ENCODE results near the gene COPZ1. TPM values are rescaled to one million over a fixed set of nuclear protein-coding genes. Genes with fewer than 3 reads are reported as not detected.

COPZ1 gene
- total RNA-seq, 4 donors from 2014 or later = 60.8 to 92.3 (median 79.5) TPM

DNA sequence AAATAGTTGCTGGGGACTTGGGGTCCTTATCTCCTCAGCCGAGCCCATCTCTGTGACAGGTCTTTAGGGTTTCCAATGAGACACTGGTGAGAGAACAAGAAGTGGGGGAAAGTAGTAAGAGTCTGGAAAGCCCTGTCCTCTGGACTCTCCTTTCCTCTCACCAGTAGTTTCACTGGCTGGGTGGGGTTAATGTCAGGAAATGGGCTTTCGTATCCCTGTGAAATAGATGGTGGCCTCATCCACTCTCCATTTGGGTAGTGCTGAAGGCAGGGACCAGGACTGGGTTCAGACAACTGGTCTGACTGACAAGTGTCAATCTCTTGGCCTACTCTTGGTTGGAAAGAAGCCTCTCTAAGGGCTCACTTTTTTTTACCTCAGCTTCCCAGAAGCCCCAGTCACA lies 52.1 kb downstream of the COPZ1 start:
- TF ChIP-seq, protein P1, sequence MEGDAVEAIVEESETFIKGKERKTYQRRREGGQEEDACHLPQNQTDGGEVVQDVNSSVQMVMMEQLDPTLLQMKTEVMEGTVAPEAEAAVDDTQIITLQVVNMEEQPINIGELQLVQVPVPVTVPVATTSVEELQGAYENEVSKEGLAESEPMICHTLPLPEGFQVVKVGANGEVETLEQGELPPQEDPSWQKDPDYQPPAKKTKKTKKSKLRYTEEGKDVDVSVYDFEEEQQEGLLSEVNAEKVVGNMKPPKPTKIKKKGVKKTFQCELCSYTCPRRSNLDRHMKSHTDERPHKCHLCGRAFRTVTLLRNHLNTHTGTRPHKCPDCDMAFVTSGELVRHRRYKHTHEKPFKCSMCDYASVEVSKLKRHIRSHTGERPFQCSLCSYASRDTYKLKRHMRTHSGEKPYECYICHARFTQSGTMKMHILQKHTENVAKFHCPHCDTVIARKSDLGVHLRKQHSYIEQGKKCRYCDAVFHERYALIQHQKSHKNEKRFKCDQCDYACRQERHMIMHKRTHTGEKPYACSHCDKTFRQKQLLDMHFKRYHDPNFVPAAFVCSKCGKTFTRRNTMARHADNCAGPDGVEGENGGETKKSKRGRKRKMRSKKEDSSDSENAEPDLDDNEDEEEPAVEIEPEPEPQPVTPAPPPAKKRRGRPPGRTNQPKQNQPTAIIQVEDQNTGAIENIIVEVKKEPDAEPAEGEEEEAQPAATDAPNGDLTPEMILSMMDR (IDR thresholded peaks at IDR 0.05; ENCODE audit: low read depth) = no peak

DNA sequence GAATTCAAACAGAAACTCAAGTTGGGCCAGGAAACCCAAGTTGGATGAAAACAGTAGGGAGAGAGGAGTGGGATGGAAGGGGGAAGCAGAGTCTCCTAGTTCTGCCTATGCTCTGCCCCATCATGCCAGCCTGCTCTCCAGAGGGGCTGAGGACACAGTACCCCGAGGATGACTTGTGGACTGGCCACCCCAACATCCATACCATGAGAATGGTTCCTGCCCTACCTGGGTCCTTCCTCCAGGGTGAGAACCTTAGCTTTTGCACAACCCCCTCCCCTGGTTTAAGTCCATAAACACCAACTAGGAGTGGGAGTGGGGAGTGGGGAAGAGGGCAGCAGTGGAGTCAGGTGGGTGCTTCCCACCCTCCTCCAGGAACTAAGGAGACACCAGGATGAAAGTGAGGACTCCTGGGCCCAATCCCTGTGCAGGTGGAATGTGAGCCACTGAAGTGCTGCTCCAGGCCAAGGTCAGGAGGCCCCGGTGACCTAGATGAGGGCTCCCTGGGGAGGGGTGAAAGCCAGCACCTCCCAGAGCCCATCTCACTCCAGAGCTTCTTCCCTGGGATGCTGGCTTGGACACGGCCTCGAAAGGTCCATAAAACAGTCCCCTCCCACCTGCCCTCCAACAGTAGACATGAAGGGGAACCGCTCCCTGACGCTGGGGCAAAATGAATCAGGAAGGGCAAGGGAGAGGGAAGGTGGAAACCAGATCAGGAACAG lies 53.0 kb downstream of the COPZ1 start:
- TF ChIP-seq, protein P1 (IDR thresholded peaks at IDR 0.05; ENCODE audit: low read depth) = no peak

DNA sequence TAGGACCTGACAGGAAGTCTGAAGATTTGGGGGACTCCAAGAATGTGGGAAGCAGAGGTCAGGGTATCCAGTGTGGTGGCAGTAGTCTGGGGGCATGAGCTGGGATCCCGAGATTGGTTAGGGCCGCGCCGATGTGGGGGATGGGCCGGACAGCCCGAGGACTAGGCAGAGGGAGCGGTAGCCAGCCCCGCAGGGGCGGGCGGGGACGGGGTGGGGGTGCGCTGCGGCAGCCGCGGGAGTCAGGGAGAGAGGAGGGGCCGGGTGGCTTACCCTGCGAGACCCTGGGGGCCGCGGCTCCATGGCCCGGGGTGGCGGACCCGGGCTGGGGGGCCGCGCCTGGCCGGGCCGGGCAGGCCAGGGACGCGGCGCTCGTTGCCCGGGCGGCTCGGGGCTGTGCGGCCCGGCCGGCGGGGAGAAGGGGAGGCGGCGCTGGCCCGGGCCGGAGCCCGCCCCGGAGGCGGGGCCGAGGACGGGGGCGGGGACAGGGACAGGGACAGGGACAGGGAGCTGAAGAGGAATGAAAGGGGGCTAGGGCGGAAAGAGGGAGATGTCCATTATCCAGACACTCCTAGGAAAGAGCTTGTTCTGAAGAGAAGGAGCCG lies 54.0 kb downstream of the COPZ1 start:
- TF ChIP-seq, protein P1 (IDR thresholded peaks at IDR 0.05; ENCODE audit: low read depth) = no peak

DNA sequence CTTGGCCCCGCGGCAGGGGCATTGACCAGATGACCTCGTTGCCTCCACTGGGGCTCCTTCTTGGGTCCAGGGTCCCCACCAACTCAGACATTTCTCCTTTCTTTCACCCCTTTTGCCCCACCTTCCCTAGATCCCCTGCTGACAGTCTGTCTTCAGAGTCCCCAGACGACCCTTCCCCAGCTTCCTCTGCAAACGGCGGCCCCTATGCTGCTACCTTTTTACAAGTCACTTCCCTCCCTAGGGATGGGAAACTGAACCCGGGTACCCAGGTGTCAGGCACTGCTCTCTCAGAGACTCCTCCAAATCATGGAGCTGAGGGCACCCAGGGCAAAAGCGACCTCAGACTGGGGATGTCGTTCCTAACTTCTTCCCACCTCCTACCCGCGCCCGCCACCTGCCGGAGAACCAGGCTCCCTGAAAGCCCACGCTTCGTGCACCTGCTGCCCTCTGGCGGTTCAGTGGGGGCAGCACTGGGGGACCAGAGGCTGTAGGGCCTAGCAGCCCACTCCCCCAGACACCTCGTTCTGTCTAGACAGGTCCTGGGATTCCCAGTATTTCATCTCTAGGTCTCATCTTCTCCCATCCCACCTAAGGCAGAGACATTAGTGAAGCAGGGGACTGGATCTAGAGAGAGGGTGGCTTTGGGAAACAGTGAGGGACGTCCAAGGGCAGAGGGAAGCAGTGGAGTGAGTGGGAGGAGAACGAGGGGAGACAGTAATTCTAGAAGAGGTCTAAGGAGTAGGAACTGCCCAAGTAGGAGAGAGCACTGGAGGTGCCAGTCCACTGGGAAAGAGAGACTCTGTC lies 54.7 kb downstream of the COPZ1 start:
- TF ChIP-seq, protein P1 (IDR thresholded peaks at IDR 0.05; ENCODE audit: low read depth) = no peak

DNA sequence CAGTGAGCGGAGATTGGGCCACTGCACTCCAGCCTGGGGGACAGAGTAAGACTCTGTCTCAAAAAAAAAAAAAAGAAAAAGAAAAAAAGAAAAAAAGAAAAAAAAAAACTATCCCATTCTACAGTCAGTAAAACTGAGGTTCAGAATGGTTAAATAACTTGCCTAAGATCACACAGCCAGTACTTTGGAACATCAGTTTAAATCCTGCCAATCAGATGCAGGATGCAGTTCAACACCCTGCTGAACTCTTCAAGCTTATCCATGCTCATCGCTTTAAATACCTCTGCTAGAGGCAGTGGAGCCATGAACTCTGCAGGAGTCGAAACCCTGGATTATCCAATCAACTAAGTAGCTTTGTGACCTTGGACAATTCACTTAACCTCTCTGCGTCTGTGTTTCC lies 56.2 kb downstream of the COPZ1 start:
- TF ChIP-seq, protein P1 (IDR thresholded peaks at IDR 0.05; ENCODE audit: low read depth) = no peak

DNA sequence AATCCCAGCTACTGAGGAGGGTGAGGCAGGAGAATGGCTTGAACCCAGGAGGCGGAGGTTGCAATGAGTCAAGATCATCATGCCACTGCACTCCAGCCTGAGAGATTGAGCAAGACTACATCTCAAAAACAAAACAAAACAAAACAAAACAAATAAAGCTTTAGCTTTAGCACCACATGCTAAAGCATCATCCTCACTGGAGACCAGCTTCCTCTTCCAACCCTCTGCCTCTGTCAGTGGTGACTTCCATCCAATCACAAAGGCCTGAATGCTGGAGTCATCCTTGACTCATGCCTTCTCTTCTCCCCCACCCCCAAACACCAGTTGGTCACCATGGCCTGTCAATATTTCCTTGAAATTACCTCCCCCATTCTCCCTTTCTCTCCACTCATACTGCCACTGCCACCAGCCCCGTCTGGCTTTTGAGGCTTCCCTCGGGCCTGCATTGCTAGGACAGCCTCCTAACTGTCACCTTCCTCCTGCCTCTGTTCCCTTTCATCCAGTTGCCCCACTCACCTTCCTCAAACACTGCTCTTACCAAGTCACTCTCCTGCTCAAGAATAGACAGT lies 58.2 kb downstream of the COPZ1 start:
- TF ChIP-seq, protein P1 (IDR thresholded peaks at IDR 0.05; ENCODE audit: low read depth) = no peak

DNA sequence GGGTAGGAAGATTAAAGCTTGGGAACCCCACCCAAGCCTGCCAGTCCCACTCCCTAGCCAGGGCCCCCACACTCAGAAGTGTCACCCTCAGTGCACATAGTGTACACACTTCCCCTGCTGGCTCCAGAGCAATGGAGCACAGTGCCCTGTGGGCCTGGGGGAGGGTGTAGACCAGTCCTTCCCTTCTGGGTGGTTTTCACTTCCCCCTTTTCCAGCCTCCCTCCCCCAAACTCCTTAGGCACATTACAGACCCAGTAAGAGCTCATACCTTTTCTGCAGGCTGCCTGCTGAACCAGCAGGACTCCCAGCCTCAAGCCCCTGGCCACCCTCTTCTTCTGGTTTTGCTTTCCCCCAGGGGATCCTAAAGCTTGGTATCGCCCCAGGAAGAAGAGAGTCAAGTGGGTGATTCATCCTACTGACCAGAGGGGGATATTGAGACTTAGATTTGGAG lies 59.7 kb downstream of the COPZ1 start, which contains the start of gene ZNF385A:
TSS of gene ZNF385A (minus strand) at position 143 of the 451 bp plus-strand sequence. CDS start 219 bp downstream, outside the sequence.
- TF ChIP-seq, protein P1 (IDR thresholded peaks at IDR 0.05; ENCODE audit: low read depth) = no peak
